Measurements from ENCODE around the gene SLC12A7. TPM values are rescaled to one million over a fixed set of nuclear protein-coding genes. Genes with fewer than 3 reads are reported as not detected.

SLC12A7 gene
- total and polyA plus RNA-seq, 2 of the 13 experiments (the other 11 are each of a cell fraction or from before 2014, with no cell fraction given), result 14.0 to 18.5 TPM

DNA sequence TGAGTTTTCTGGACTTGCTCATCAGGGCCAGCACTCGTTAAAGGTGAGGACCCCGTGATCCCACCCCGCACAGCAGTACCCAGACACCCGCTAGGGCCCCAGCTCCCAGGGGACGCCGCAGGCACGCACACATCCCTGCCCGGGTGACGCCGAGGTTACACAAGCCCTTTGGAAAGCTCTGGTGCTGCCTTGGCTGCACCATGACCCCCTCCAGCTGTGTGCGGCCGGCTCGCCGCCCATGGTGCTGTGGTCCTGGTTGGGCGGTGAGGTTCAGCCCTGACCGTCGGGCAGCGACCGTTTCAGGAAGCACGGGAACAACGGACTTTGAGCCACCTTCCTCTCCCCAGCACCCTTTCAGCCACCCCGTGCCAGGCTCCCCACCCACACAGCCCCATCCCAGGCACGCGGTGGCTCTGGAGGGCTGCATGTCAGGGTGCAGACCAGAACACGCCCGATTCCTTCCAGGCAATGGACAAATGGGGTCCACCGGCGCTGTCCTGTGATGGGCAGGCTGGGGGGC lies 7.5 kb upstream of the SLC12A7 start (continued):
- TF ChIP-seq REPIN1 (CRISPR knock-in tag; IDR thresholded peaks at IDR 0.05; ENCODE audit: borderline replicate concordance, low read depth) (0 out of 2 replicates have a peak, but pooled peaks have one; percentile 15), SALL1 (CRISPR knock-in tag; IDR thresholded peaks at IDR 0.05) (peak; percentile 82), FOXA3 (CRISPR knock-in tag; IDR thresholded peaks at IDR 0.05) (peak; percentile 50), AGO1 (IDR thresholded peaks at IDR 0.05; ENCODE audit: low read depth, low read length, poor library complexity, severe bottlenecking) (peak; percentile 31), ZNF670 (CRISPR knock-in tag; IDR thresholded peaks at IDR 0.05; ENCODE audit: borderline replicate concordance) (no peak), HNRNPLL (IDR thresholded peaks at IDR 0.05; ENCODE audit: low read depth, low read length, poor library complexity, severe bottlenecking) (peak; percentile 20), GATA4 (IDR thresholded peaks at IDR 0.05; ENCODE audit: borderline replicate concordance, low read depth) (no peak), SOX6 (IDR thresholded peaks at IDR 0.05) (no peak), SOX6 (CRISPR knock-in tag; IDR thresholded peaks at IDR 0.05) (0 out of 2 replicates have a peak, but pooled peaks have one; percentile 36), KAT7 (CRISPR knock-in tag; IDR thresholded peaks at IDR 0.05; ENCODE audit: borderline replicate concordance) (no peak), ZC3H13 (CRISPR knock-in tag; IDR thresholded peaks at IDR 0.05) (0 out of 2 replicates have a peak, but pooled peaks have one; percentile 19), ZFX (CRISPR knock-in tag; IDR thresholded peaks at IDR 0.05; ENCODE audit: low read depth) (peak; percentile 48; the same call in 1 of the 2 replicates), ZNF337 (CRISPR knock-in tag; IDR thresholded peaks at IDR 0.05; ENCODE audit: borderline replicate concordance, low read depth) (peak; percentile 70; the same call in 1 of the 2 replicates), LCORL (IDR thresholded peaks at IDR 0.05) (no peak), LCORL (CRISPR knock-in tag; IDR thresholded peaks at IDR 0.05) (peak; percentile 81), NCOR1 (IDR thresholded peaks at IDR 0.05; ENCODE audit: borderline replicate concordance, low read length) (peak; percentile 53; the same call in 1 of the 2 replicates), ZNF616 (CRISPR knock-in tag; IDR thresholded peaks at IDR 0.05; ENCODE audit: low read depth) (no peak; the same call in 1 of the 2 replicates)
- TF ChIP-seq, protein P1, sequence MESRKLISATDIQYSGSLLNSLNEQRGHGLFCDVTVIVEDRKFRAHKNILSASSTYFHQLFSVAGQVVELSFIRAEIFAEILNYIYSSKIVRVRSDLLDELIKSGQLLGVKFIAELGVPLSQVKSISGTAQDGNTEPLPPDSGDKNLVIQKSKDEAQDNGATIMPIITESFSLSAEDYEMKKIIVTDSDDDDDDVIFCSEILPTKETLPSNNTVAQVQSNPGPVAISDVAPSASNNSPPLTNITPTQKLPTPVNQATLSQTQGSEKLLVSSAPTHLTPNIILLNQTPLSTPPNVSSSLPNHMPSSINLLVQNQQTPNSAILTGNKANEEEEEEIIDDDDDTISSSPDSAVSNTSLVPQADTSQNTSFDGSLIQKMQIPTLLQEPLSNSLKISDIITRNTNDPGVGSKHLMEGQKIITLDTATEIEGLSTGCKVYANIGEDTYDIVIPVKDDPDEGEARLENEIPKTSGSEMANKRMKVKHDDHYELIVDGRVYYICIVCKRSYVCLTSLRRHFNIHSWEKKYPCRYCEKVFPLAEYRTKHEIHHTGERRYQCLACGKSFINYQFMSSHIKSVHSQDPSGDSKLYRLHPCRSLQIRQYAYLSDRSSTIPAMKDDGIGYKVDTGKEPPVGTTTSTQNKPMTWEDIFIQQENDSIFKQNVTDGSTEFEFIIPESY (CRISPR knock-in tag; IDR thresholded peaks at IDR 0.05), result peak; percentile 39; the same call in 1 of the 2 replicates
- TF ChIP-seq, protein P2, sequence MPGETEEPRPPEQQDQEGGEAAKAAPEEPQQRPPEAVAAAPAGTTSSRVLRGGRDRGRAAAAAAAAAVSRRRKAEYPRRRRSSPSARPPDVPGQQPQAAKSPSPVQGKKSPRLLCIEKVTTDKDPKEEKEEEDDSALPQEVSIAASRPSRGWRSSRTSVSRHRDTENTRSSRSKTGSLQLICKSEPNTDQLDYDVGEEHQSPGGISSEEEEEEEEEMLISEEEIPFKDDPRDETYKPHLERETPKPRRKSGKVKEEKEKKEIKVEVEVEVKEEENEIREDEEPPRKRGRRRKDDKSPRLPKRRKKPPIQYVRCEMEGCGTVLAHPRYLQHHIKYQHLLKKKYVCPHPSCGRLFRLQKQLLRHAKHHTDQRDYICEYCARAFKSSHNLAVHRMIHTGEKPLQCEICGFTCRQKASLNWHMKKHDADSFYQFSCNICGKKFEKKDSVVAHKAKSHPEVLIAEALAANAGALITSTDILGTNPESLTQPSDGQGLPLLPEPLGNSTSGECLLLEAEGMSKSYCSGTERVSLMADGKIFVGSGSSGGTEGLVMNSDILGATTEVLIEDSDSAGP (CRISPR knock-in tag; IDR thresholded peaks at IDR 0.05; ENCODE audit: borderline replicate concordance), result peak; percentile 78; the same call in 1 of the 2 replicates
